HCT116 (cell line): ENCODE results near the gene NBAS. TPM values are rescaled to one million over a fixed set of nuclear protein-coding genes. Genes with fewer than 3 reads are reported as not detected.

Experiments used
- ATAC-seq: fragments of 200-7000 bp; cut with Tn5 transposase; 2 replicates; pipeline ENCODE4 v1.9.1; 2020; ENCODE audit warnings: mild to moderate bottlenecking, moderate library complexity
- BruUV-seq: library from RNA; stranded (reverse); fragments of 400-500 nt; replicated peaks from 2 replicates; lab custom pipeline; 2021; lab: Mats Ljungman, UMichigan
- CTCF ChIA-PET: fragments of 300-600 bp; sonication (Branson Sonifier 250); formaldehyde crosslinking; loops from one replicate; lab custom pipeline; 2021; ENCODE audit warnings: antibody characterized with exemption; lab: Charles Lee
- POLR2A ChIA-PET: fragments of 300-600, 350-600 bp; sonication (Branson Sonifier 250); formaldehyde crosslinking; loops from one replicate; lab custom pipeline; 2021; ENCODE audit warnings: antibody characterized with exemption; lab: Charles Lee
- RAD21 ChIA-PET, 2 experiments: fragments of 300-600 bp; sonication (Branson Sonifier 250); formaldehyde crosslinking; loops; one replicate each; lab custom pipeline; 2023; ENCODE audit warnings: low total read pairs in 2 of 2; ENCODE audit not compliant: uncharacterized antibody in 2 of 2, unreplicated experiment in 2 of 2, low non-redundant PET in 1 of 2; lab: Charles Lee
- DNase-seq: peaks from one replicate; pipeline ENCODE4 v3.0.0-alpha.2; 2010; ENCODE audit warnings: low read depth, low spot score
- H2AFZ ChIP-seq: fragments of 200-600 bp; shearing (Covaris generic), sonication (generic); 2 replicates; pipeline ENCODE4 v1.6.1; 2017; ENCODE audit warnings: low read depth, mixed run types, mixed read lengths, antibody characterized with exemption, low read length; ENCODE audit not compliant: poor library complexity, severe bottlenecking
- H3K27ac ChIP-seq: 2 replicates; pipeline ENCODE4 v1.5.1; 2012; ENCODE audit warnings: low read depth, low read length
- H3K27me3 ChIP-seq: fragments of 200-600 bp; sonication (generic); 2 replicates; pipeline ENCODE4 v1.6.1; 2016; ENCODE audit warnings: mixed run types, low read length, mixed read lengths; ENCODE audit not compliant: insufficient read depth
- H3K36me3 ChIP-seq, 2 experiments: fragments of 200-500 bp in 1 of 2; fragments of 200-600 bp in 1 of 2; sonication (Bioruptor generic) in 1 of 2; sonication (generic) in 1 of 2; 2 replicates each; pipeline versions ENCODE4 v1.5.1 to v1.6.1; 2014 to 2016; ENCODE audit warnings: low read length in 2 of 2, inconsistent platforms in 1 of 2, mixed read lengths in 1 of 2, mixed run types in 1 of 2; ENCODE audit not compliant: insufficient read depth in 2 of 2, control insufficient read depth in 1 of 2
- H3K4me1 ChIP-seq, 2 experiments: fragments of 200-600 bp in 1 of 2; sonication (generic) in 1 of 2; 2 replicates each; pipeline versions ENCODE4 v1.5.1 to v1.6.1; 2012 to 2017; ENCODE audit warnings: low read length in 2 of 2, inconsistent platforms in 1 of 2, mild to moderate bottlenecking in 1 of 2, mixed read lengths in 1 of 2, mixed run types in 1 of 2, moderate library complexity in 1 of 2; ENCODE audit not compliant: insufficient read depth in 2 of 2, control insufficient read depth in 1 of 2
- H3K4me2 ChIP-seq: fragments of 200-600 bp; sonication (generic); 2 replicates; pipeline ENCODE4 v1.6.1; 2017; ENCODE audit warnings: mixed run types, low read length, mixed read lengths
- H3K4me3 ChIP-seq, 2 experiments: fragments of 200-600 bp in 1 of 2; sonication (generic) in 1 of 2; replicated peaks in 1 of 2; 2 replicates each; pipeline ENCODE4 v1.5.1; 2011 to 2016; ENCODE audit warnings: low read length in 2 of 2, control low read depth in 1 of 2, low read depth in 1 of 2, mild to moderate bottlenecking in 1 of 2, mixed read lengths in 1 of 2, mixed run types in 1 of 2
- H3K79me2 ChIP-seq: fragments of 200-600 bp; sonication (generic); 2 replicates; pipeline ENCODE4 v1.6.1; 2017; ENCODE audit warnings: mild to moderate bottlenecking, mixed run types, low read length, moderate library complexity, mixed read lengths; ENCODE audit not compliant: insufficient read depth
- H3K9ac ChIP-seq: fragments of 200-600 bp; sonication (generic); 2 replicates; pipeline ENCODE4 v1.6.1; 2016; ENCODE audit warnings: low read length, mixed read lengths
- H3K9me2 ChIP-seq: fragments of 200-600 bp; sonication (generic), shearing (Covaris generic); 2 replicates; pipeline ENCODE4 v1.6.1; 2017; ENCODE audit warnings: mixed run types, mild to moderate bottlenecking, moderate library complexity; ENCODE audit not compliant: insufficient read depth
- H3K9me3 ChIP-seq, 2 experiments: fragments of 200-500 bp in 1 of 2; fragments of 200-600 bp in 1 of 2; sonication (Bioruptor generic) in 1 of 2; sonication (generic) in 1 of 2; 2 replicates each; pipeline ENCODE4 v1.6.1; 2014 to 2017; ENCODE audit warnings: low read length in 2 of 2, mixed read lengths in 2 of 2, inconsistent platforms in 1 of 2, low read depth in 1 of 2, mild to moderate bottlenecking in 1 of 2, mixed run types in 1 of 2, moderate library complexity in 1 of 2; ENCODE audit not compliant: control insufficient read depth in 1 of 2, insufficient read depth in 1 of 2
- H4K20me1 ChIP-seq: fragments of 200-600 bp; sonication (generic), shearing (Covaris generic); 2 replicates; pipeline ENCODE4 v1.6.1; 2017; ENCODE audit warnings: mixed run types, mild to moderate bottlenecking, moderate library complexity; ENCODE audit not compliant: insufficient read depth
- CBX3 ChIP-seq: IDR thresholded peaks from 2 replicates; pipeline ENCODE4 v1.6.1; 2012; ENCODE audit warnings: low read depth
- EZH2phosphoT487 ChIP-seq: fragments of 200-600 bp; IDR thresholded peaks from 2 replicates; pipeline ENCODE4 v1.6.1; 2018; ENCODE audit warnings: antibody characterized with exemption, borderline replicate concordance
- FOSL1 ChIP-seq: IDR thresholded peaks from 2 replicates; pipeline ENCODE4 v1.6.1; 2012; ENCODE audit warnings: low read depth
- JUND ChIP-seq: IDR thresholded peaks from 2 replicates; pipeline ENCODE4 v1.6.1; 2012
- POLR2AphosphoS5 ChIP-seq: IDR thresholded peaks from 2 replicates; pipeline ENCODE4 v1.6.1; 2011; ENCODE audit warnings: mild to moderate bottlenecking, low read depth, low read length, moderate library complexity
- SIN3A ChIP-seq: IDR thresholded peaks from 2 replicates; pipeline ENCODE4 v1.6.1; 2012; ENCODE audit warnings: low read depth
- SRF ChIP-seq: IDR thresholded peaks from 2 replicates; pipeline ENCODE4 v1.6.1; 2012; ENCODE audit warnings: low read depth
- YY1 ChIP-seq: IDR thresholded peaks from 2 replicates; pipeline ENCODE4 v1.6.1; 2011; ENCODE audit warnings: low read length, low read depth, moderate library complexity, mild to moderate bottlenecking; ENCODE audit not compliant: insufficient replicate concordance; ENCODE audit errors: extremely low read depth
- ZFX ChIP-seq: fragments of 450-650 bp; IDR thresholded peaks from 2 replicates; pipeline ENCODE4 v1.6.1; 2017
- ZNF274 ChIP-seq: fragments of 200-500 bp; sonication (Bioruptor generic); IDR thresholded peaks from 2 replicates; pipeline ENCODE4 v1.6.1; 2014; ENCODE audit warnings: mild to moderate bottlenecking, low read depth, low read length, inconsistent platforms
- intact Hi-C: fragments of 100-400 bp; cut with micrococcal nuclease; formaldehyde crosslinking; loops from 2 replicates; pipeline ENCODE4 v1.10.0; 2022
- total RNA-seq: library from RNA; stranded (reverse); gene quantifications from one replicate; pipeline ENCODE4 v1.2.1, GENCODE V29; 2021; ENCODE audit not compliant: unreplicated experiment
- TF ChIP-seq, protein P1 (sequence below): IDR thresholded peaks from 2 replicates; pipeline ENCODE4 v1.6.1; 2012
- TF ChIP-seq, protein P2 (sequence below), 3 experiments: fragments of 200-600 bp in 1 of 3; sonication (generic) in 1 of 3; IDR thresholded peaks in 2 of 3; conservative IDR thresholded peaks in 1 of 3; 2 replicates each; pipeline ENCODE4 v1.5.1; 2012 to 2017; ENCODE audit warnings: low read depth in 2 of 3, low read length in 2 of 3, antibody characterized with exemption in 1 of 3, borderline replicate concordance in 1 of 3, control low read depth in 1 of 3, mild to moderate bottlenecking in 1 of 3, mixed read lengths in 1 of 3, mixed run types in 1 of 3, moderate library complexity in 1 of 3; ENCODE audit not compliant: insufficient read depth in 1 of 3
- TF ChIP-seq, protein P3 (sequence below): IDR thresholded peaks from 2 replicates; pipeline ENCODE4 v1.6.1; 2012; ENCODE audit warnings: low read depth

NBAS gene
- total RNA-seq, 1 experiment from 2014 or later = 32.8 TPM

GRCh38 chr2:15260835-15261234, 300.3 kb downstream of the NBAS start:
- H3K9me2 ChIP-seq = no peaks in the 10 kb centered on the region
- no peak for DNase-seq
- RAD21 ChIA-PET = no interaction called here
- H3K27me3 ChIP-seq = no peaks in the 10 kb centered on the region
- H3K36me3 ChIP-seq = no peaks in the 10 kb centered on the region
- no peak overlapping the region for H2AFZ ChIP-seq
- H3K9me3 ChIP-seq = no peaks in the 10 kb centered on the region
- POLR2A ChIA-PET = no interaction called here
- H3K4me3 ChIP-seq = no peak overlapping the region
- no peaks in the 10 kb centered on the region for H4K20me1 ChIP-seq
- H3K4me1 ChIP-seq = no peaks in the 10 kb centered on the region
- no peak overlapping the region for H3K27ac ChIP-seq
- CTCF ChIA-PET = no interaction called here
- TF ChIP-seq, protein P1, sequence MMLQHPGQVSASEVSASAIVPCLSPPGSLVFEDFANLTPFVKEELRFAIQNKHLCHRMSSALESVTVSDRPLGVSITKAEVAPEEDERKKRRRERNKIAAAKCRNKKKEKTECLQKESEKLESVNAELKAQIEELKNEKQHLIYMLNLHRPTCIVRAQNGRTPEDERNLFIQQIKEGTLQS = no peak
- no peak for TF ChIP-seq ZNF274
- TF ChIP-seq, protein P2, sequence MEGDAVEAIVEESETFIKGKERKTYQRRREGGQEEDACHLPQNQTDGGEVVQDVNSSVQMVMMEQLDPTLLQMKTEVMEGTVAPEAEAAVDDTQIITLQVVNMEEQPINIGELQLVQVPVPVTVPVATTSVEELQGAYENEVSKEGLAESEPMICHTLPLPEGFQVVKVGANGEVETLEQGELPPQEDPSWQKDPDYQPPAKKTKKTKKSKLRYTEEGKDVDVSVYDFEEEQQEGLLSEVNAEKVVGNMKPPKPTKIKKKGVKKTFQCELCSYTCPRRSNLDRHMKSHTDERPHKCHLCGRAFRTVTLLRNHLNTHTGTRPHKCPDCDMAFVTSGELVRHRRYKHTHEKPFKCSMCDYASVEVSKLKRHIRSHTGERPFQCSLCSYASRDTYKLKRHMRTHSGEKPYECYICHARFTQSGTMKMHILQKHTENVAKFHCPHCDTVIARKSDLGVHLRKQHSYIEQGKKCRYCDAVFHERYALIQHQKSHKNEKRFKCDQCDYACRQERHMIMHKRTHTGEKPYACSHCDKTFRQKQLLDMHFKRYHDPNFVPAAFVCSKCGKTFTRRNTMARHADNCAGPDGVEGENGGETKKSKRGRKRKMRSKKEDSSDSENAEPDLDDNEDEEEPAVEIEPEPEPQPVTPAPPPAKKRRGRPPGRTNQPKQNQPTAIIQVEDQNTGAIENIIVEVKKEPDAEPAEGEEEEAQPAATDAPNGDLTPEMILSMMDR (IDR thresholded peaks at IDR 0.05 in 2 of 3, conservative IDR thresholded peaks at IDR 0.05 in 1 of 3; ENCODE audit: borderline replicate concordance in 1 of 3, insufficient read depth in 1 of 3, low read depth in 2 of 3, low read length in 2 of 3) = no peak
- no peak for TF ChIP-seq ZFX
- TF ChIP-seq CBX3 = no peak
- no peak for TF ChIP-seq SRF
- no peak for TF ChIP-seq YY1
- no peak for TF ChIP-seq POLR2AphosphoS5
- TF ChIP-seq EZH2phosphoT487 = no peak
- TF ChIP-seq, protein P3, sequence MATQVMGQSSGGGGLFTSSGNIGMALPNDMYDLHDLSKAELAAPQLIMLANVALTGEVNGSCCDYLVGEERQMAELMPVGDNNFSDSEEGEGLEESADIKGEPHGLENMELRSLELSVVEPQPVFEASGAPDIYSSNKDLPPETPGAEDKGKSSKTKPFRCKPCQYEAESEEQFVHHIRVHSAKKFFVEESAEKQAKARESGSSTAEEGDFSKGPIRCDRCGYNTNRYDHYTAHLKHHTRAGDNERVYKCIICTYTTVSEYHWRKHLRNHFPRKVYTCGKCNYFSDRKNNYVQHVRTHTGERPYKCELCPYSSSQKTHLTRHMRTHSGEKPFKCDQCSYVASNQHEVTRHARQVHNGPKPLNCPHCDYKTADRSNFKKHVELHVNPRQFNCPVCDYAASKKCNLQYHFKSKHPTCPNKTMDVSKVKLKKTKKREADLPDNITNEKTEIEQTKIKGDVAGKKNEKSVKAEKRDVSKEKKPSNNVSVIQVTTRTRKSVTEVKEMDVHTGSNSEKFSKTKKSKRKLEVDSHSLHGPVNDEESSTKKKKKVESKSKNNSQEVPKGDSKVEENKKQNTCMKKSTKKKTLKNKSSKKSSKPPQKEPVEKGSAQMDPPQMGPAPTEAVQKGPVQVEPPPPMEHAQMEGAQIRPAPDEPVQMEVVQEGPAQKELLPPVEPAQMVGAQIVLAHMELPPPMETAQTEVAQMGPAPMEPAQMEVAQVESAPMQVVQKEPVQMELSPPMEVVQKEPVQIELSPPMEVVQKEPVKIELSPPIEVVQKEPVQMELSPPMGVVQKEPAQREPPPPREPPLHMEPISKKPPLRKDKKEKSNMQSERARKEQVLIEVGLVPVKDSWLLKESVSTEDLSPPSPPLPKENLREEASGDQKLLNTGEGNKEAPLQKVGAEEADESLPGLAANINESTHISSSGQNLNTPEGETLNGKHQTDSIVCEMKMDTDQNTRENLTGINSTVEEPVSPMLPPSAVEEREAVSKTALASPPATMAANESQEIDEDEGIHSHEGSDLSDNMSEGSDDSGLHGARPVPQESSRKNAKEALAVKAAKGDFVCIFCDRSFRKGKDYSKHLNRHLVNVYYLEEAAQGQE = no peak
- no peak for TF ChIP-seq SIN3A
- no peak for TF ChIP-seq JUND
- TF ChIP-seq FOSL1 = no peak
- H3K9ac ChIP-seq = no peak overlapping the region
- no peaks in the 10 kb centered on the region for H3K79me2 ChIP-seq
- H3K4me2 ChIP-seq = no peak overlapping the region
- intact Hi-C loops = no loop called here
- BruUV-seq = no TSS peak
- no peak for ATAC-seq
